Lower leg skin (tissue), 4 donors: Measurements from ENCODE around the gene RPA1. TPM values are rescaled to one million over a fixed set of nuclear protein-coding genes. Genes with fewer than 3 reads are reported as not detected.
"Not testable (repeated sequence)": the region's sequence is repeated elsewhere in the genome, so short reads cannot be mapped to it uniquely, and the experiment has no call there.

Experiments
- DNase-seq, 2 donors: peaks; one replicate each; pipeline ENCODE4 v3.0.0-alpha.2; 2019; ENCODE audit warnings: low spot score in 2 of 2
- H3K4me3 ChIP-seq: fragments of 200-600 bp; sonication (generic); 2 replicates; pipeline ENCODE4 v1.5.1; 2017; ENCODE audit warnings: mild to moderate bottlenecking, low read depth; ENCODE audit not compliant: poor library complexity, severe bottlenecking
- POLR2A ChIP-seq, 2 donors: fragments of 450-650 bp; IDR thresholded peaks; one replicate each; pipeline ENCODE4 v1.6.1; 2016 to 2017; ENCODE audit warnings: antibody characterized with exemption in 2 of 2, mild to moderate bottlenecking in 1 of 2, moderate library complexity in 1 of 2
- WGBS, 2 donors: methylation state at CpG; one replicate each; pipeline ENCODE4 v1.1.5; 2018; 5-methylcytosine and 5-hydroxymethylcytosine counted together
- intact Hi-C: fragments of 100-400 bp; cut with DNase I; formaldehyde crosslinking; loops from one replicate; pipeline ENCODE4 v1.15.0; 2023; ENCODE audit warnings: low total_unique reads
- total RNA-seq, 4 donors: library from RNA; depleted of rRNA; stranded (reverse); fragments of >200 nt; gene quantifications; one replicate each; pipeline ENCODE4 v1.1.0, GENCODE V29; 2016
- TF ChIP-seq, protein P1 (sequence below), 3 donors: fragments of 450-650 bp; IDR thresholded peaks; one replicate each; pipeline ENCODE4 v1.5.1; 2016; ENCODE audit warnings: antibody characterized with exemption in 3 of 3, mild to moderate bottlenecking in 3 of 3, moderate library complexity in 2 of 3

The RPA1 gene
- total RNA-seq, 4 donors from 2014 or later, result 21.0 to 31.5 (median 26.9) TPM

DNA sequence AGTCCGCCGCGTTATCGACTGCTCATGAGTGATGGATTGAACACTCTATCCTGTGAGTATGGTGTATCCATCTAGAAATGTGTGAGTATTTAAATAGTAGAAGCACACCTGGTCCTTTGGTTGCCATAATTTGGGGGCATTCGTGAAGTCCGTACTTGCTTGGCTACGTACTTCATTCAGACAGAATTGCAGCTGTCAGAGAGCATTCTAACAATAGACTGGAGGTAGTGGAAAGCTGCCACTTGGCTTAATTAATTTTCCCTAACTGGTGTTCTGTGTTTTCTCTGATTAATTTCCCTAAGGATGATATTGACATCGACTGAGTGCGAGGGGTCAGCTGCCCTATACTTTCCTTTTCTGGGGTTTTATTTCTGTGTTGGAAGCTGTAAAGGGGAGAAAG, 14.1 kb downstream of the RPA1 start:
- intact Hi-C loops, result no loop called here
- DNase-seq, result no peak
- no peak overlapping the region for H3K4me3 ChIP-seq
- whole genome bisulfite sequencing, 2 donors, result 94 to 96% methylated on average over 9 of the region's 9 CpGs
- no peak for TF ChIP-seq POLR2A (IDR thresholded peaks at IDR 0.05)
- TF ChIP-seq, protein P1, sequence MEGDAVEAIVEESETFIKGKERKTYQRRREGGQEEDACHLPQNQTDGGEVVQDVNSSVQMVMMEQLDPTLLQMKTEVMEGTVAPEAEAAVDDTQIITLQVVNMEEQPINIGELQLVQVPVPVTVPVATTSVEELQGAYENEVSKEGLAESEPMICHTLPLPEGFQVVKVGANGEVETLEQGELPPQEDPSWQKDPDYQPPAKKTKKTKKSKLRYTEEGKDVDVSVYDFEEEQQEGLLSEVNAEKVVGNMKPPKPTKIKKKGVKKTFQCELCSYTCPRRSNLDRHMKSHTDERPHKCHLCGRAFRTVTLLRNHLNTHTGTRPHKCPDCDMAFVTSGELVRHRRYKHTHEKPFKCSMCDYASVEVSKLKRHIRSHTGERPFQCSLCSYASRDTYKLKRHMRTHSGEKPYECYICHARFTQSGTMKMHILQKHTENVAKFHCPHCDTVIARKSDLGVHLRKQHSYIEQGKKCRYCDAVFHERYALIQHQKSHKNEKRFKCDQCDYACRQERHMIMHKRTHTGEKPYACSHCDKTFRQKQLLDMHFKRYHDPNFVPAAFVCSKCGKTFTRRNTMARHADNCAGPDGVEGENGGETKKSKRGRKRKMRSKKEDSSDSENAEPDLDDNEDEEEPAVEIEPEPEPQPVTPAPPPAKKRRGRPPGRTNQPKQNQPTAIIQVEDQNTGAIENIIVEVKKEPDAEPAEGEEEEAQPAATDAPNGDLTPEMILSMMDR (IDR thresholded peaks at IDR 0.05), result no peak

DNA sequence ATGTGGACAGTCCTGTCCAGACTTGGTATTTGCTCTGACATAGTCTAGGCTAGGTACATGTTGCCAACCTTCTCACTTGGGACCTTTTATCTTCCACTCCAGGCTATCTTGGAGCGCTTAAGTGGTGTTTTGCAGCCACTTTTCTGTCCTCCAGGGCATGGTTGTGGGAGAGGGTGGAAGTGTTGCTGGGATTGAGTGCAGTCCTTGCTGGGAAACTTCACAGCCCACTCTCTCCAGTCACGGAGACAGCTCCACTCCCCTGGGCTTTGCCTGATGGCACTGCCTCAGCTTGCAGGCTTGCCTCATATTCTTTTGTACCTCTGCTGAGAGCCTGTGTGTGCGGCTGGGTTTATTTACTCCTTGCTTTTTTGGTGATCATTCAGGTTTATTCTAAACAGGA, 17.4 kb downstream of the RPA1 start:
- intact Hi-C loops, result no loop called here
- H3K4me3 ChIP-seq, result no peak overlapping the region
- no peak for DNase-seq
- TF ChIP-seq, protein P1 (IDR thresholded peaks at IDR 0.05), result no peak
- 86 to 87% methylated on average over 3 of the region's 3 CpGs for WGBS, 2 donors

DNA sequence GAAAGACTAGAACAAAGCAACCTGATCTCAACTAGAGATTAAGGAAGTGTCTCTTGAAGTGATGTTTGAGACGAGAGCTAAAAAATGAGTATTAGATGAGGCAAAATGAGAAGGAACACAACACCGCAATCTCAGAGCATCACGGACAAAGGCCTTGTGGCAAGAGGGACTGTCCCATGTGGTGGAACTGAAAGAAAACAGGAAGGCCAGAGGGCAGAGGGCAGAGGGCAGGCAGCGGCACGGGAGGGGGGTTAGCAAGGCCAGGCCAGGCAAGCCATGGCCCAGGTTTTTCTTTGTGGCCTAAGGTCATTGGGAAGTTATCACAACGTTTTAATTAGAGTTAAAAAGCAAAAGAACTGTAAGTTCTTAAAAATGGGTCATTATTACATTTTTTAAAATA, 22.5 kb downstream of the RPA1 start:
- H3K4me3 ChIP-seq, result no peak overlapping the region
- intact Hi-C loops, result no loop called here
- 70 to 72% methylated on average over 6 of the region's 6 CpGs for WGBS, 2 donors
- TF ChIP-seq, protein P1 (IDR thresholded peaks at IDR 0.05), result no peak
- no peak for TF ChIP-seq POLR2A (IDR thresholded peaks at IDR 0.05)
- no peak for DNase-seq

DNA sequence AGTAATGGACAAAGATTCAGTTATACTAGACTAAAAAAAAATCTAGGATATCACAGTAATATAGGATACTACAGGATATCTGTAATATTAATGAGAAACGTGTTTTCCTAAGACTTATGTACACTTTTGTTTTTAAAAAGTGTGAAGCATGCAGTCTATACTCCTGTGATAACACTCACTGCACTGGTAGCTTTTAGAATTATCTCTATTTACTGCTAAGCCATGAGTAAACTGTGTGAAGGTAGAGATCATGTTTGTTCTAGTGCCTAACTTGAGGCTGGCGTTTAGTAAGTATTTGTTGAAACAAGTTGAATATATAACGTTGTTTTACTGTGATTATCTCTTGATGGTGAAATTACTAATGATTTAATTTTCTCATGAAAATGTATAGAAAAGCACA, 23.9 kb downstream of the RPA1 start:
- intact Hi-C loops, result no loop called here
- H3K4me3 ChIP-seq, result no peak overlapping the region
- TF ChIP-seq, protein P1 (IDR thresholded peaks at IDR 0.05), result no peak
- WGBS, 2 donors, result 86 to 88% methylated on average over 3 of the region's 3 CpGs
- no peak for DNase-seq

DNA sequence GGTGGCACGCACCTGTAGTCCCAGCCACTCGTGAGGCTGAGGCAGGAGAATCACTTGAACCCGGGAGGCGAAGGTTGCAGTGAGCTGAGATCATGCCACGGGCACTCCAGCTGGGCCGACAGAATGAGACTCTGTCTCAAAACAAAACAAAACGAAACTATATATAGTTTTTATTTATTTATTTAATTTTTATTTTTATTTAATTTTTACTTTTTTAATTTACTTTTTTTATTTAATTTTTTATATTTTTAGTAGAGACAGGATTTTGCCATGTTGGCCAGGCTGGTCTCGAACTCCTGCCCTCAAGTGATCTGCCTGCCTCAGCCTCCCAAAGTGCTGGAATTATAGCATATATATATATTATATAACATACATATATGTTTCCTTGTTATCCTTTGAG, 26.7 kb downstream of the RPA1 start:
- DNase-seq, H3K4me3 ChIP-seq, intact Hi-C loops: not testable (repeated sequence)
- 92 to 93% methylated on average over 8 of the region's 8 CpGs for WGBS, 2 donors

DNA sequence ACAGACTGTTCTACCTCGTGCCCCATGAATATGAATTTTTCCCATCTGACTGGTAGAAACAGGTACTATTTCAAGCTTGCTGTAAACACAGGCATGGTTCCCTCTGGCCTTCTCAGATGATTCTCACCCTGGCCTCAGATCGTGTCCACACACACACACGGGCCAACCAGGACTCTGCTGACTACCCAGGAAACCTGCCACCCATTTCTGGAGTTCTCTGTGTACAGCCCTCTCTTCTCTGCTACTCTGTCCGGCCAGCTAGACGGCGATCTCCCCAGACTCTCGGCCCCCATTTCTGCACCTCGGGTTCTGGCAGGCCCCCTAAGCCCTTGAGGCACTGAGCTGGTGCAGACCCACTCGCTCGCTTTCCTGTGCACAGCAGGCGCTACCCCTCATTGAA, 31.2 kb downstream of the RPA1 start:
- intact Hi-C loops, result no loop called here
- no peak for TF ChIP-seq POLR2A (IDR thresholded peaks at IDR 0.05)
- TF ChIP-seq, protein P1 (IDR thresholded peaks at IDR 0.05), result no peak
- H3K4me3 ChIP-seq, result no peak overlapping the region
- no peak for DNase-seq
- 94 to 95% methylated on average over 11 of the region's 11 CpGs for WGBS, 2 donors
